K562 (cell line): Measurements from ENCODE around the gene ATRAID. TPM values are rescaled to one million over a fixed set of nuclear protein-coding genes. Genes with fewer than 3 reads are reported as not detected.

ENCODE experiments used
- ATAC-seq: fragments of 200-7000 bp; cut with Tn5 transposase; 3 replicates; pipeline ENCODE4 v1.9.1; 2020; ENCODE audit warnings: moderate library complexity
- BruUV-seq: library from RNA; stranded (reverse); fragments of 400-500 nt; replicated peaks from 2 replicates; lab custom pipeline; 2021; lab: Mats Ljungman, UMichigan
- CTCF ChIA-PET: fragments of 300-600 bp; formaldehyde crosslinking; extraction: SDS; loops from one replicate; lab custom pipeline; 2021; ENCODE audit warnings: low intra/inter-chr PET ratio; lab: Yijun Ruan, JAX
- POLR2A ChIA-PET: fragments of 300-600, 350-650 bp; sonication (Branson Sonifier 250); formaldehyde crosslinking; extraction: SDS; loops from one replicate; lab custom pipeline; 2021; ENCODE audit warnings: antibody characterized with exemption, inconsistent platforms; lab: Yijun Ruan, JAX
- DNase-seq, 4 experiments: peaks; one replicate each; pipeline versions ENCODE4 v3.0.0 to v3.0.0-alpha.2; 2011 to 2018; ENCODE audit warnings: low spot score in 3 of 4, mixed read lengths in 3 of 4; ENCODE audit errors: extremely low read depth in 1 of 4
- FAIRE-seq: peaks from 2 replicates; lab custom pipeline; 2011; peaks lifted over from hg19 to GRCh38; lab: Jason Lieb, UNC
- H2AFZ ChIP-seq: 2 replicates; pipeline ENCODE4 v1.6.0; 2011; ENCODE audit warnings: low read depth, low read length, control low read depth, inconsistent platforms
- H3K27ac ChIP-seq: fragments of 200-600 bp; 3 replicates; pipeline ENCODE4 v1.8.0; 2011; ENCODE audit warnings: low read depth, mild to moderate bottlenecking, control low read depth, inconsistent platforms, low read length, moderate library complexity, mixed read lengths; ENCODE audit errors: extremely low read depth
- H3K27me3 ChIP-seq, 2 experiments: fragments of 300-600 bp in 1 of 2; 2 replicates in 1 of 2; 3 replicates in 1 of 2; pipeline versions ENCODE4 v1.6.0 to v1.8.0; 2011; ENCODE audit warnings: inconsistent platforms in 2 of 2, low read length in 2 of 2, mild to moderate bottlenecking in 1 of 2, mixed read lengths in 1 of 2, moderate library complexity in 1 of 2; ENCODE audit not compliant: control insufficient read depth in 2 of 2, insufficient read depth in 2 of 2
- H3K36me3 ChIP-seq: fragments of 300-600 bp; 3 replicates; pipeline ENCODE4 v1.8.0; 2011; ENCODE audit warnings: mild to moderate bottlenecking, low read length, inconsistent platforms; ENCODE audit not compliant: control insufficient read depth, insufficient read depth
- H3K4me1 ChIP-seq, 2 experiments: fragments of 200-600 bp in 1 of 2; replicated peaks in 1 of 2; 2 replicates in 1 of 2; 3 replicates in 1 of 2; pipeline versions ENCODE4 v1.5.1 to v1.8.0; 2011; ENCODE audit warnings: inconsistent platforms in 2 of 2, low read length in 2 of 2, mild to moderate bottlenecking in 1 of 2, mixed read lengths in 1 of 2, moderate library complexity in 1 of 2; ENCODE audit not compliant: control insufficient read depth in 2 of 2, insufficient read depth in 2 of 2
- H3K4me2 ChIP-seq: 2 replicates; pipeline ENCODE4 v1.6.1; 2011; ENCODE audit warnings: low read length, control low read depth, inconsistent platforms, mixed read lengths; ENCODE audit not compliant: insufficient read depth
- H3K4me3 ChIP-seq: fragments of 200-600 bp; sonication (generic), shearing (Covaris generic); 2 replicates; pipeline ENCODE4 v1.5.1; 2016; ENCODE audit warnings: control low read depth, inconsistent platforms
- H3K79me2 ChIP-seq: fragments of 200-600 bp; 3 replicates; pipeline ENCODE4 v1.8.0; 2011; ENCODE audit warnings: low read length, inconsistent platforms; ENCODE audit not compliant: control insufficient read depth, insufficient read depth
- H3K9ac ChIP-seq, 2 experiments: 2 replicates each; pipeline versions ENCODE4 v1.6.0 to v1.6.1; 2011; ENCODE audit warnings: low read depth in 2 of 2, low read length in 2 of 2, control low read depth in 1 of 2, inconsistent platforms in 1 of 2, mild to moderate bottlenecking in 1 of 2, mixed read lengths in 1 of 2; ENCODE audit not compliant: insufficient read depth in 1 of 2
- H3K9me1 ChIP-seq: one replicate; pipeline ENCODE4 v1.6.0; 2011; ENCODE audit warnings: inconsistent platforms, mild to moderate bottlenecking, low read length, moderate library complexity; ENCODE audit not compliant: control insufficient read depth, insufficient read depth
- H3K9me3 ChIP-seq: replicated peaks from 2 replicates; pipeline ENCODE4 v1.5.1; 2011; ENCODE audit warnings: low read depth, low read length, inconsistent platforms; ENCODE audit not compliant: control insufficient read depth, insufficient read depth
- H4K20me1 ChIP-seq: replicated peaks from 2 replicates; pipeline ENCODE4 v1.6.1; 2011; ENCODE audit warnings: low read length, inconsistent platforms, mixed read lengths; ENCODE audit not compliant: control insufficient read depth, insufficient read depth
- BRF1 ChIP-seq: IDR thresholded peaks from 3 replicates; pipeline ENCODE4 v1.6.1; 2011; ENCODE audit warnings: borderline replicate concordance, mild to moderate bottlenecking; ENCODE audit not compliant: insufficient read length; ENCODE audit errors: extremely low read depth
- NUFIP1 ChIP-seq: fragments of 450-650 bp; IDR thresholded peaks from 2 replicates; pipeline ENCODE4 v1.6.1; 2018; ENCODE audit not compliant: partially characterized antibody
- RBFOX2 ChIP-seq: fragments of 200-400 bp; formaldehyde crosslinking; IDR thresholded peaks from 2 replicates; pipeline ENCODE4 v1.6.1; 2017; ENCODE audit warnings: low read depth, mild to moderate bottlenecking, low read length, moderate library complexity
- RCOR1 ChIP-seq, 2 experiments: IDR thresholded peaks; 2 replicates each; pipeline ENCODE4 v1.6.1; 2012; ENCODE audit warnings: low read depth in 2 of 2, low read length in 2 of 2, borderline replicate concordance in 1 of 2, improper control_type of control experiment in 1 of 2
- SMARCC2 ChIP-seq: fragments of 450-650 bp; IDR thresholded peaks from 2 replicates; pipeline ENCODE4 v1.6.1; 2017; ENCODE audit warnings: antibody characterized with exemption, moderate library complexity, mild to moderate bottlenecking, low read depth
- XRCC5 ChIP-seq: fragments of 200-400 bp; formaldehyde crosslinking; IDR thresholded peaks from 2 replicates; pipeline ENCODE4 v1.6.1; 2017; ENCODE audit warnings: low read depth, mild to moderate bottlenecking, low read length
- ZNF212 ChIP-seq: fragments of 450-650 bp; formaldehyde crosslinking; IDR thresholded peaks from 2 replicates; pipeline ENCODE4 v1.4.0; 2020; ENCODE audit warnings: mild to moderate bottlenecking
- WGBS: fragments of 100-300 bp; shearing (Covaris generic); methylation state at CpG from one replicate; pipeline ENCODE4 v1.1.6; 2016; ENCODE audit warnings: low coverage, mixed read lengths; ENCODE audit not compliant: insufficient coverage; ENCODE audit errors: missing lambda C conversion rate; 5-methylcytosine and 5-hydroxymethylcytosine counted together
- in situ Hi-C: fragments of 300-500 bp; cut with MboI; formaldehyde crosslinking; loops from 4 replicates; pipeline ENCODE4 v1.15.0; 2018; ENCODE audit warnings: inconsistent platforms, mixed read lengths
- intact Hi-C: fragments of 100-400 bp; cut with micrococcal nuclease; formaldehyde crosslinking; loops from 2 replicates; pipeline ENCODE4 v1.14.2; 2022
- polyA plus RNA-seq, 8 experiments: library from polyadenylated mRNA; depleted of rRNA in 4 of 8; stranded (reverse) in 5 of 8; unstranded in 3 of 8; fragments of >200 nt; fragmentation: Nextera tagmentation in 2 of 8; fragmentation: Illumina TruSeq in 1 of 8; extraction: Ambion mirVana in 2 of 8; extraction: Trizol in 1 of 8; gene quantifications; 2 replicates each; pipeline versions ENCODE4 v1.2.1 to v1.2.3, GENCODE V29; 2011 to 2014; ENCODE audit warnings: inconsistent platforms in 1 of 8, missing spikeins in 1 of 8
- total RNA-seq, 7 experiments: library from RNA; depleted of rRNA in 6 of 7; stranded (reverse); fragments of >200 nt in 6 of 7; fragmentation: Illumina TruSeq in 2 of 7; extraction: Trizol in 2 of 7; gene quantifications; 2 replicates each; pipeline versions ENCODE4 v1.2.1 to v1.2.3, GENCODE V29; 2011 to 2021; ENCODE audit warnings: low replicate concordance in 1 of 7

Gene ATRAID
- total and polyA plus RNA-seq, 9 of the 15 experiments (the other 6 are each of a cell fraction or from before 2014, with no cell fraction given) = 70.2 to 187 (median 108) TPM

DNA sequence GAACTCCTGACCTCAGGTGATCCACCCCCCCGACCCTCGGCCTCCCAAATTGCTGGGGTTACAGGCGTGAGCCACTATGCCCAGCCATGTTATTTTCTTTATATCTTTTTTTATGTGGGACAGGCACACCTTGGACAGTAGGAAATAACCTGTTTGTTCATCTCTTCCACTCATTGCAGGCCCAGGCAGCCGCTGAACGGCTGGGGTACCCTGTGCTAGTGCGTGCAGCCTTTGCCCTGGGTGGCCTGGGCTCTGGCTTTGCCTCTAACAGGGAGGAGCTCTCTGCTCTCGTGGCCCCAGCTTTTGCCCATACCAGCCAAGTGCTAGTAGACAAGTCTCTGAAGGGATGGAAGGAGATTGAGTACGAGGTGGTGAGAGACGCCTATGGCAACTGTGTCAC, 13.7 kb downstream of the ATRAID start:
- no peak for TF ChIP-seq XRCC5
- no peak for TF ChIP-seq RCOR1 (IDR thresholded peaks at IDR 0.05; ENCODE audit: borderline replicate concordance in 1 of 2, low read depth in 2 of 2, low read length in 2 of 2)
- TF ChIP-seq SMARCC2 = no peak
- TF ChIP-seq BRF1 = no peak
- TF ChIP-seq ZNF212 (CRISPR knock-in tag) = no peak

DNA sequence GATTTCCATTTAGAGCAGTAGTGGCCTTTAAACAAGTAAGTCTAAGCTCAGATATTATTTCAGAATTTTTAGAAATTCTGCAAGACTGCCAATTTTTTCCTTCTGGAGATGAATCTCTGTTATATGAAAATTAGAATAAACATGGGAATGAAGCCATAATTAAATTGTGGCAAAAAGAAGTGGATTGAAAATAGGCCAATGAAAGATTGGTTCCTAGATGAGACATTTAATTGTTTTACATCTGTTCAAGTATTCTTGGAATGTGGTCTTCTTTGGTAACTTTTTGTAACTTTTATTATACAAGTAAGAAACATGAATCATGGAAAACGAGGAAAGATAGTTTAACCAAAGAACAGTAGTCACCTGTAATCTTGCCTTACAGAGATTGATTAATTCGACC, 15.7 kb downstream of the ATRAID start:
- H3K4me3 ChIP-seq = no peak overlapping the region
- TF ChIP-seq NUFIP1 = no peak
- no peak for TF ChIP-seq RBFOX2
- TF ChIP-seq, all 486 proteins: peak for 0
- 78% methylated on average over 2 of the region's 2 CpGs for WGBS
- no peak for ATAC-seq
- Histone ChIP-seq H3K27me3 (no peaks in the 10 kb centered on the region), H3K27ac (no peak overlapping the region), H3K4me1 (no peaks in the 10 kb centered on the region), H3K4me2 (no peak overlapping the region), H3K36me3 (peaks cover 96% of the 10 kb centered on the region), H2AFZ (no peak overlapping the region), H3K9ac (no peak overlapping the region), H4K20me1 (no peaks in the 10 kb centered on the region), H3K9me3 (no peaks in the 10 kb centered on the region), H3K9me1 (peaks cover 3% of the 10 kb centered on the region), H3K79me2 (no peaks in the 10 kb centered on the region)
- no TSS peak for BruUV-seq
- intact Hi-C loops = no loop called here
- in situ Hi-C loops = no loop called here
- no peak for FAIRE-seq
- no peak for DNase-seq
- POLR2A ChIA-PET = no interaction called here
- CTCF ChIA-PET = no interaction called here

More for the DNA sequence above, 13.7 kb downstream of the ATRAID start:
- intact Hi-C loops (no loop called here), in situ Hi-C loops (no loop called here)
- peaks cover 4% of the 10 kb centered on the region; the same call in 2 of the 3 replicates for H3K79me2 ChIP-seq
- 92% methylated on average over 7 of the region's 9 CpGs for WGBS
- no peak for FAIRE-seq
- H2AFZ ChIP-seq = no peak overlapping the region
- no peaks in the 10 kb centered on the region for H3K4me1 ChIP-seq
- no TSS peak for BruUV-seq
- H3K4me3 ChIP-seq = no peak overlapping the region
- POLR2A ChIA-PET = no interaction called here
- H3K27ac ChIP-seq = no peak overlapping the region
- ATAC-seq = no peak
- H4K20me1 ChIP-seq = no peaks in the 10 kb centered on the region
- CTCF ChIA-PET = no interaction called here
- H3K36me3 ChIP-seq = peaks cover 95% of the 10 kb centered on the region
- no peaks in the 10 kb centered on the region for H3K9me3 ChIP-seq
- H3K4me2 ChIP-seq = no peak overlapping the region
- peak overlapping the region in 1 of 2 experiments; percentile 19; a peak in 1 of 4 replicates for H3K9ac ChIP-seq
- DNase-seq = no peak
- peaks cover 3% of the 10 kb centered on the region for H3K9me1 ChIP-seq
- H3K27me3 ChIP-seq = no peaks in the 10 kb centered on the region
